A549 (cell line): ENCODE results near the gene TMEM214. TPM values are rescaled to one million over a fixed set of nuclear protein-coding genes. Genes with fewer than 3 reads are reported as not detected.

Source experiments
- ATAC-seq, 2 experiments: fragments of 200-7000 bp in 1 of 2; fragments of >200 bp in 1 of 2; cut with Nextera tagmentation in 1 of 2; cut with Tn5 transposase in 1 of 2; 3 replicates each; pipeline versions ENCODE4 v1.8.0 to v1.9.1; 2018 to 2020; ENCODE audit warnings: mild to moderate bottlenecking in 1 of 2, moderate library complexity in 1 of 2
- CTCF ChIA-PET: fragments of 300-600 bp; sonication (Branson Sonifier 250); formaldehyde crosslinking; extraction: SDS; loops from one replicate; lab custom pipeline; 2021; ENCODE audit warnings: antibody characterized with exemption, inconsistent platforms; lab: Yijun Ruan, JAX
- POLR2A ChIA-PET: fragments of 350-600 bp; formaldehyde crosslinking; extraction: SDS; loops from one replicate; lab custom pipeline; 2021; ENCODE audit warnings: antibody characterized with exemption, inconsistent platforms; lab: Yijun Ruan, JAX
- DNase-seq, 2 experiments: peaks; one replicate each; pipeline versions ENCODE4 v3.0.0 to v3.0.0-alpha.2; 2011 to 2016; ENCODE audit warnings: low read depth in 1 of 2, low spot score in 1 of 2
- FAIRE-seq: peaks from 2 replicates; lab custom pipeline; 2011; peaks lifted over from hg19 to GRCh38; lab: Jason Lieb, UNC
- H3K27ac ChIP-seq, 2 experiments: fragments of >200 bp; sonication (Bioruptor Twin); formaldehyde crosslinking; 3 replicates each; pipeline ENCODE4 v1.5.1; 2016 to 2017
- H3K4me1 ChIP-seq: fragments of >200 bp; sonication (Bioruptor Twin); formaldehyde crosslinking; 3 replicates; pipeline ENCODE4 v1.6.1; 2016
- H3K4me2 ChIP-seq: fragments of >200 bp; sonication (Bioruptor Twin); formaldehyde crosslinking; 3 replicates; pipeline ENCODE4 v1.6.1; 2016
- H3K4me3 ChIP-seq: fragments of >200 bp; sonication (Bioruptor Twin); formaldehyde crosslinking; 3 replicates; pipeline ENCODE4 v1.5.1; 2016
- H3K9me3 ChIP-seq: fragments of >200 bp; sonication (Bioruptor Twin); formaldehyde crosslinking; 3 replicates; pipeline ENCODE4 v1.6.1; 2016
- CBX2 ChIP-seq: fragments of 200-600 bp; sonication (generic); IDR thresholded peaks from 2 replicates; pipeline ENCODE4 v1.6.1; 2016; ENCODE audit warnings: low read depth, mild to moderate bottlenecking, borderline replicate concordance
- CBX8 ChIP-seq: fragments of 200-600 bp; sonication (generic); IDR thresholded peaks from 2 replicates; pipeline ENCODE4 v1.6.1; 2016
- CHD4 ChIP-seq: fragments of 200-600 bp; sonication (generic); IDR thresholded peaks from 2 replicates; pipeline ENCODE4 v1.6.1; 2016; ENCODE audit warnings: antibody characterized with exemption, mild to moderate bottlenecking, borderline replicate concordance
- EHF ChIP-seq: fragments of 250-450 bp; sonication (Bioruptor Pico); IDR thresholded peaks from 2 replicates; pipeline ENCODE4 v1.5.0; 2020; ENCODE audit warnings: mild to moderate bottlenecking
- ESRRA ChIP-seq: fragments of 150-350 bp; IDR thresholded peaks from 2 replicates; pipeline ENCODE4 v1.6.1; 2014; ENCODE audit warnings: mild to moderate bottlenecking, low read length, borderline replicate concordance
- FOSB ChIP-seq: fragments of 250-450 bp; sonication (Bioruptor Pico); IDR thresholded peaks from 2 replicates; pipeline ENCODE4 v1.5.0; 2020; ENCODE audit warnings: mild to moderate bottlenecking, moderate library complexity
- GATA3 ChIP-seq: IDR thresholded peaks from 2 replicates; pipeline ENCODE4 v1.6.1; 2012; ENCODE audit warnings: borderline replicate concordance
- HOXA7 ChIP-seq: fragments of 250-450 bp; sonication (Bioruptor Pico); IDR thresholded peaks from 2 replicates; pipeline ENCODE4 v1.5.0; 2020; ENCODE audit warnings: mild to moderate bottlenecking, moderate library complexity
- HOXB5 ChIP-seq: fragments of 250-450 bp; sonication (Bioruptor Pico); IDR thresholded peaks from 2 replicates; pipeline ENCODE4 v1.5.0; 2020; ENCODE audit warnings: mild to moderate bottlenecking, moderate library complexity
- JUN ChIP-seq, 2 experiments: fragments of >200 bp; sonication (Bioruptor Twin); formaldehyde crosslinking; IDR thresholded peaks; 2 replicates in 1 of 2; 3 replicates in 1 of 2; pipeline ENCODE4 v1.6.1; 2016 to 2017
- MAZ ChIP-seq: fragments of 150-350 bp; IDR thresholded peaks from 2 replicates; pipeline ENCODE4 v1.6.1; 2014; ENCODE audit warnings: antibody characterized with exemption, low read depth, low read length, borderline replicate concordance
- MYC ChIP-seq: IDR thresholded peaks from 2 replicates; pipeline ENCODE4 v1.6.1; 2012; ENCODE audit warnings: mild to moderate bottlenecking, inconsistent platforms, low read length, improper control_type of control experiment, borderline replicate concordance
- NFE2L2 ChIP-seq: fragments of 150-350 bp; conservative IDR thresholded peaks from 2 replicates; pipeline ENCODE4 v1.6.1; 2014; ENCODE audit warnings: low read length
- RCOR1 ChIP-seq: fragments of 150-350 bp; IDR thresholded peaks from 2 replicates; pipeline ENCODE4 v1.6.1; 2014; ENCODE audit warnings: antibody characterized with exemption, low read length, low read depth
- SMC3 ChIP-seq: fragments of >200 bp; sonication (Bioruptor Twin); formaldehyde crosslinking; IDR thresholded peaks from 3 replicates; pipeline ENCODE4 v1.6.1; 2018; ENCODE audit warnings: inconsistent platforms
- SREBF2 ChIP-seq: fragments of 450-650 bp; IDR thresholded peaks from 2 replicates; pipeline ENCODE4 v1.6.1; 2014; ENCODE audit warnings: mild to moderate bottlenecking, moderate library complexity
- TP53 ChIP-seq: fragments of 250-450 bp; sonication (Bioruptor Pico); IDR thresholded peaks from 2 replicates; pipeline ENCODE4 v1.5.0; 2021; ENCODE audit warnings: mild to moderate bottlenecking, moderate library complexity
- ZC3H11A ChIP-seq: fragments of 450-650 bp; IDR thresholded peaks from 2 replicates; pipeline ENCODE4 v1.6.1; 2014; ENCODE audit warnings: antibody characterized with exemption, mild to moderate bottlenecking
- ZFP36 ChIP-seq: fragments of 450-650 bp; IDR thresholded peaks from 2 replicates; pipeline ENCODE4 v1.6.1; 2014; ENCODE audit warnings: borderline replicate concordance; ENCODE audit not compliant: partially characterized antibody
- ZNF302 ChIP-seq: fragments of 250-450 bp; sonication (Bioruptor Pico); IDR thresholded peaks from 2 replicates; pipeline ENCODE4 v1.9.0; 2021; ENCODE audit warnings: inconsistent platforms, mild to moderate bottlenecking, moderate library complexity
- WGBS: methylation state at CpG from one replicate; pipeline ENCODE4 v1.1.6; 2017; ENCODE audit errors: missing lambda C conversion rate; 5-methylcytosine and 5-hydroxymethylcytosine counted together
- polyA plus RNA-seq, 4 experiments: library from polyadenylated mRNA; depleted of rRNA in 3 of 4; stranded (reverse); fragments of >200 nt; fragmentation: RNase III in 1 of 4; extraction: RNeasy Plus Mini Kit Qiagen cat#74134 plus additional on column Dnase treatment in 1 of 4; gene quantifications; 2 replicates in 3 of 4; 3 replicates in 1 of 4; pipeline ENCODE4 v1.2.3, GENCODE V29; 2011 to 2017
- TF ChIP-seq, protein P1 (sequence below): fragments of >200 bp; sonication (Bioruptor Twin); formaldehyde crosslinking; IDR thresholded peaks from 3 replicates; pipeline ENCODE4 v1.6.1; 2016
- TF ChIP-seq, protein P2 (sequence below): IDR thresholded peaks from 2 replicates; pipeline ENCODE4 v1.6.1; 2012
- TF ChIP-seq, protein P3 (sequence below): fragments of >200 bp; sonication (Bioruptor Twin); formaldehyde crosslinking; IDR thresholded peaks from 3 replicates; pipeline ENCODE4 v1.5.1; 2016

Gene TMEM214
- polyA plus RNA-seq, 2 of the 4 experiments (the other 2 are of a cell fraction), result 54.3 to 74.9 TPM

DNA sequence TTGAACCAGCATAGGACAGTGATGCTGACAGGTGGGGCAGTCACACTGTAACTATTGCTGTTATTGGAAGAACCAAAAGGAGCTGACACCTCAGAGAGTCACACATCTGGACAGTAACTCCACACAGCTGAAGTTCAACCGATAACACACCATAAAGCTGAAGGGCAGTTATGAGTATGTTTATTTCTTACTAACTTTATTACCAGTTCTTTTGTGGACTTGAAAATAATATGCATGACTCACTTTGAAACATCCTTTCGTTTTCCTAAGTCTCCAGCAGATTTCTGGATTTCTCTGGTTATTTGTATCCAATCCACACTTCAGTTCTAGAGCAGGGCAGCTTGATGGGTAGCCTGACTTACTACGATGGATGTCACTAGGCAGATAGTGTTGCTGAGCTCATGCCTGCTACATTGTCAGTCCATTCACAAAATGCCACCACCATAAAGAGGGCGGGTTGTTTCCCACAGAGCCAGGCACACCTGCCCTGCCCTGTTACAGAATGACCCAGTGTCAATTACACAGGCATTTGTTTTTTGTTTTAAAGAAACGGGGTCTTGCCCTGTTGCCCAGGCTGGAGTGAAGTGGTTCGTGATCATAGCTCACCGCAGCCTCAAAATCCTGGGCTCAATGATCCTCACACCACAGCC is 10.3 kb downstream of the TMEM214 start:
- no peak overlapping the region for H3K4me2 ChIP-seq
- FAIRE-seq (no peak), DNase-seq (no peak), ATAC-seq (no peak)
- CTCF ChIA-PET, result interaction anchor here (0.6 to 2.0 kb wide), 7 partner anchors 8 to 81 kb away, joined by 3 to 10 read pairs (median 4); partner anchors contain the start of genes AGBL5 and TMEM214
- TF ChIP-seq JUN (IDR thresholded peaks at IDR 0.05), result 0 out of 5 replicates have a peak, but pooled peaks of 1 of the 2 experiments have one; percentile 4
- no peak for TF ChIP-seq MYC
- no peak overlapping the region for H3K4me3 ChIP-seq
- H3K9me3 ChIP-seq, result no peaks in the 10 kb centered on the region
- no peaks in the 10 kb centered on the region for H3K4me1 ChIP-seq
- H3K27ac ChIP-seq, result no peak overlapping the region
- 83% methylated on average over 7 of the region's 7 CpGs for WGBS
- POLR2A ChIA-PET, result interaction anchor here (1.0 to 1.2 kb wide), 2 partner anchors 10 to 12 kb away, joined by 3 to 5 read pairs; partner anchors contain the start of gene TMEM214

DNA sequence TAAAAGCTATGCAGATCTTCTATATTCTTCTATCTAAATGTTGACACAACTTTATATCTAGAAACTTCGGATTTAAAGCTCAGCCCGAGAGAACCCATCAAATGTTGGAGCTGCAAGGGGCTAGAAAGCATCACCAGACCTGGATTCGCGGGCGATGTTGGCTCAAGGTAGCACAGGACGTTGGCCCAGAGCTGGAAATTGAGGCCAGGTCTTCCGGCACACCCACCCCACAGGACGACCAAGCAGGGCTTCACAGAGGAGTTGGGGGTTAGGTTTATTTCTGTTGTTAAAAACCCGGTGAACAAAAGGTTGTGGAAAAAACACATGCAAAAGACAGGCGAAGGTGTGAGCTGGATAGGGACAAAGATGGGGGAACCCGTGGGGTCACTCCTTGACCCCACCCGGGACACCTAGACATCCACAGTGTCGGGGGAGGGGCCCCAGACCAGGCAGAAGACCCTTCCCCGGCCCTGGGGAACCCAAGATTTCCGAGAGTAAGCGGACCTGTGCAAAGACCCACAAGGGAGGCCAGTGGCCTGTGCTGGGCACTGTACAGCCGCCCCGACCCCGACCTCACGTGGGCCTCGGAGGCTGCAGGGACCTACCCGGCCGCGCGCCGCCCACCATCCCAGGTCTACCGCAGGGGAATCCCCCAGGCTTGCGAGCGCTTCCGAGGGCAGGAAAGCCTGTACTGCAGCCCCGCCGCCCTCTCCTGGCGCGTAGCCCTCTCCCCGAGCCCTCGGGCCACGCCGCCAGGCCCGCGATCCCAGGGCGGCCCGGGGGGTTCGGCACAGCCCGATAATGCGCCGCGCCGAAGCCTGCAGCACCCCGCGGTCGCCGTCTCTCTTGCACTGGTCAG is 16.9 kb downstream of the TMEM214 start:
- peaks cover 13% of the 10 kb centered on the region; the same call in 2 of the 3 replicates for H3K4me1 ChIP-seq
- POLR2A ChIA-PET, result interaction anchor here (1.0 to 3.3 kb wide), 9 partner anchors 8 to 88 kb away, joined by 3 to 37 read pairs (median 9); partner anchors contain the start of genes OST4 and TMEM214
- H3K4me2 ChIP-seq, result peak overlapping the region; percentile 89
- WGBS, result 46% methylated on average over 19 of the region's 52 CpGs
- H3K27ac ChIP-seq, result peak overlapping the region; percentile 79 to 93
- no peaks in the 10 kb centered on the region for H3K9me3 ChIP-seq
- DNase-seq (peak in 1 of 2 experiments; percentile 70), ATAC-seq (peak; percentile 23 to 38), FAIRE-seq (no peak)
- CTCF ChIA-PET, result interaction anchor here (0.6 to 13.5 kb wide), 17 partner anchors 10 to 231 kb away, joined by 3 to 143 read pairs (median 6); partner anchors contain the start of genes OST4 and TMEM214
- H3K4me3 ChIP-seq, result peak overlapping the region; percentile 86
- TF ChIP-seq CBX2 (no peak), SMC3 (no peak), CHD4 (no peak), NFE2L2 (no peak), TP53 (no peak)
- TF ChIP-seq, protein P1, sequence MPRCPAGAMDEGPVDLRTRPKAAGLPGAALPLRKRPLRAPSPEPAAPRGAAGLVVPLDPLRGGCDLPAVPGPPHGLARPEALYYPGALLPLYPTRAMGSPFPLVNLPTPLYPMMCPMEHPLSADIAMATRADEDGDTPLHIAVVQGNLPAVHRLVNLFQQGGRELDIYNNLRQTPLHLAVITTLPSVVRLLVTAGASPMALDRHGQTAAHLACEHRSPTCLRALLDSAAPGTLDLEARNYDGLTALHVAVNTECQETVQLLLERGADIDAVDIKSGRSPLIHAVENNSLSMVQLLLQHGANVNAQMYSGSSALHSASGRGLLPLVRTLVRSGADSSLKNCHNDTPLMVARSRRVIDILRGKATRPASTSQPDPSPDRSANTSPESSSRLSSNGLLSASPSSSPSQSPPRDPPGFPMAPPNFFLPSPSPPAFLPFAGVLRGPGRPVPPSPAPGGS, result no peak

DNA sequence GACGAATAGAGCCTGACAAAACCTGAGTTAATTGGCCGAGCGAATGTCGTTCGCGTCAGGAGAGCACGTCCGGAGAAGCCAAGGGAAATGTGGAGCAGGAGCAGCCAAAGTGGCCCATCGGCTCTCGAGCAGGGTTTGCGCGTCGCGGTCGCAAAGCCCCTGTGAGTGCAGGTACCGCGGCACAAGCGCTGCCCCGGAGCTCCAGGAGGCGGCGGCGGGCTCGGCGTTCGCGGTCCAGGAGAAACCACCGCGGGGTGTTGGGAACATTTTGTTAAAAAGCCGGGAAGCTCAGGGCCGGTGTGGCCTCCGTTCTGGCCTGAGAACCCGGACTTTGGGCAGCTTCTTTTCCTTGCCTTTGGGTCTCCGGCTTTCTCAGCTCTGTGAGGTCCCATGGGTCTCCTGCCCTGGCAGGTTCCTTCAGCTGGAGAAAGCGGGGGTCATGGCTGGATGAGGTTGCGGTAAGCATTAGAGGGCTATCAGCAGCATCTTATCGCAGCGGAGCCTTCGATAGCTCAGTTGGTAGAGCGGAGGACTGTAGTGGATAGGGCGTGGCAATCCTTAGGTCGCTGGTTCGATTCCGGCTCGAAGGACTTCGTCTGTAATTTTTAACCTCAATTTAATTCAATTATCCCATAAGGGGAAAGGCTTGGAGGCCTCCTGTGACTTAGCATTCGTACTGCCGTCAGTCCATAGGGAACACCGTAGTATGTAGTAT is 17.7 kb downstream of the TMEM214 start:
- Histone ChIP-seq H3K4me2 (peak overlapping the region; percentile 89), H3K27ac (peak overlapping the region; percentile 83 to 93), H3K4me1 (peaks cover 13% of the 10 kb centered on the region; the same call in 2 of the 3 replicates), H3K4me3 (peak overlapping the region; percentile 86), H3K9me3 (no peaks in the 10 kb centered on the region)
- ATAC-seq, result peak; percentile 77 to 86
- FAIRE-seq, result no peak
- ChIA-PET CTCF (interaction anchor here (0.8 to 13.5 kb wide), 18 partner anchors 9 to 253 kb away, joined by 3 to 143 read pairs (median 6); partner anchors contain the start of genes OST4 and TMEM214), POLR2A (interaction anchor here (0.9 to 3.3 kb wide), 17 partner anchors 9 to 331 kb away, joined by 3 to 37 read pairs (median 6); partner anchors contain the start of genes KHK, OST4 and TMEM214)
- WGBS, result 2% methylated on average over 47 of the region's 48 CpGs
- peak; percentile 95 to 97 for DNase-seq
- TF ChIP-seq HOXB5 (CRISPR knock-in tag) (peak; percentile 69; the same call in 1 of the 2 replicates), CBX8 (no peak), SMC3 (peak; percentile 15; the same call in 2 of the 3 replicates), EHF (no peak), FOSB (CRISPR knock-in tag) (peak; percentile 77), ZFP36 (no peak), ZC3H11A (no peak), RCOR1 (no peak), JUN (IDR thresholded peaks at IDR 0.05) (peak in 1 of 2 experiments; percentile 32; a peak in 3 of 5 replicates), ZNF302 (no peak), SREBF2 (peak; percentile 90), MAZ (peak; percentile 33; the same call in 1 of the 2 replicates), GATA3 (0 out of 2 replicates have a peak, but pooled peaks have one; percentile 39), HOXA7 (CRISPR knock-in tag) (no peak), ESRRA (no peak), MYC (no peak; the same call in 1 of the 2 replicates)
- TF ChIP-seq, protein P2, sequence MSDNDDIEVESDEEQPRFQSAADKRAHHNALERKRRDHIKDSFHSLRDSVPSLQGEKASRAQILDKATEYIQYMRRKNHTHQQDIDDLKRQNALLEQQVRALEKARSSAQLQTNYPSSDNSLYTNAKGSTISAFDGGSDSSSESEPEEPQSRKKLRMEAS, result peak; percentile 57
- TF ChIP-seq, protein P1, result no peak
- TF ChIP-seq, protein P3, sequence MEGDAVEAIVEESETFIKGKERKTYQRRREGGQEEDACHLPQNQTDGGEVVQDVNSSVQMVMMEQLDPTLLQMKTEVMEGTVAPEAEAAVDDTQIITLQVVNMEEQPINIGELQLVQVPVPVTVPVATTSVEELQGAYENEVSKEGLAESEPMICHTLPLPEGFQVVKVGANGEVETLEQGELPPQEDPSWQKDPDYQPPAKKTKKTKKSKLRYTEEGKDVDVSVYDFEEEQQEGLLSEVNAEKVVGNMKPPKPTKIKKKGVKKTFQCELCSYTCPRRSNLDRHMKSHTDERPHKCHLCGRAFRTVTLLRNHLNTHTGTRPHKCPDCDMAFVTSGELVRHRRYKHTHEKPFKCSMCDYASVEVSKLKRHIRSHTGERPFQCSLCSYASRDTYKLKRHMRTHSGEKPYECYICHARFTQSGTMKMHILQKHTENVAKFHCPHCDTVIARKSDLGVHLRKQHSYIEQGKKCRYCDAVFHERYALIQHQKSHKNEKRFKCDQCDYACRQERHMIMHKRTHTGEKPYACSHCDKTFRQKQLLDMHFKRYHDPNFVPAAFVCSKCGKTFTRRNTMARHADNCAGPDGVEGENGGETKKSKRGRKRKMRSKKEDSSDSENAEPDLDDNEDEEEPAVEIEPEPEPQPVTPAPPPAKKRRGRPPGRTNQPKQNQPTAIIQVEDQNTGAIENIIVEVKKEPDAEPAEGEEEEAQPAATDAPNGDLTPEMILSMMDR, result no peak
